K562 (cell line): ENCODE measurements around the gene ASB7. TPM values are rescaled to one million over a fixed set of nuclear protein-coding genes. Genes with fewer than 3 reads are reported as not detected.

ENCODE experiments used
- ATF1 ChIP-seq, 2 experiments: fragments of 450-650 bp in 1 of 2; IDR thresholded peaks; 2 replicates each; pipeline ENCODE4 v1.6.1; 2016; ENCODE audit warnings: missing compliant biosample characterization in 1 of 2, missing genetic modification characterization in 1 of 2
- BDP1 ChIP-seq: IDR thresholded peaks from 3 replicates; pipeline ENCODE4 v1.6.1; 2011; ENCODE audit not compliant: insufficient read length, insufficient read depth
- CEBPZ ChIP-seq: fragments of 150-350 bp; IDR thresholded peaks from 2 replicates; pipeline ENCODE4 v1.6.1; 2014; ENCODE audit warnings: low read depth, mild to moderate bottlenecking, low read length, borderline replicate concordance
- IFI16 ChIP-seq: fragments of 250-450 bp; sonication (Bioruptor Pico); IDR thresholded peaks from 2 replicates; pipeline ENCODE4 v2.1.2; 2022; ENCODE audit warnings: mild to moderate bottlenecking, inconsistent platforms
- KLF6 ChIP-seq: fragments of 250-450 bp; sonication (Bioruptor Pico); IDR thresholded peaks from 2 replicates; pipeline ENCODE4 v1.4.0; 2020; ENCODE audit warnings: mild to moderate bottlenecking, moderate library complexity, borderline replicate concordance
- NFE2 ChIP-seq: IDR thresholded peaks from 2 replicates; pipeline ENCODE4 v1.6.1; 2014; ENCODE audit warnings: antibody characterized with exemption, low read depth
- NFYB ChIP-seq: IDR thresholded peaks from 2 replicates; pipeline ENCODE4 v1.6.1; 2011; ENCODE audit warnings: mild to moderate bottlenecking, moderate library complexity; ENCODE audit not compliant: insufficient read length; ENCODE audit errors: extremely low read depth
- NR1H2 ChIP-seq: sonication (generic); formaldehyde crosslinking; IDR thresholded peaks from 2 replicates; pipeline ENCODE4 v1.4.0; 2020; ENCODE audit warnings: mild to moderate bottlenecking, missing genetic modification reagents
- PRDM10 ChIP-seq: fragments of 450-650 bp; IDR thresholded peaks from 2 replicates; pipeline ENCODE4 v1.6.1; 2018; ENCODE audit not compliant: partially characterized antibody
- RHOXF2B ChIP-seq: fragments of 250-450 bp; sonication (Bioruptor Pico); conservative IDR thresholded peaks from 2 replicates; pipeline ENCODE4 v1.5.1; 2021
- TSHZ1 ChIP-seq: fragments of 250-450 bp; sonication (Bioruptor Pico); IDR thresholded peaks from 2 replicates; pipeline ENCODE4 v1.4.0; 2020; ENCODE audit warnings: mild to moderate bottlenecking, moderate library complexity
- ZKSCAN1 ChIP-seq: fragments of 150-350 bp; IDR thresholded peaks from 2 replicates; pipeline ENCODE4 v1.6.1; 2016; ENCODE audit warnings: low read depth, low read length
- ZNF431 ChIP-seq: sonication (generic); formaldehyde crosslinking; IDR thresholded peaks from 2 replicates; pipeline ENCODE4 v1.8.0; 2022; ENCODE audit warnings: mild to moderate bottlenecking, missing genetic modification reagents
- ZNF830 ChIP-seq: fragments of 250-450 bp; sonication (Bioruptor Pico); IDR thresholded peaks from 2 replicates; pipeline ENCODE4 v1.5.0; 2021; ENCODE audit warnings: mild to moderate bottlenecking
- polyA plus RNA-seq, 8 experiments: library from polyadenylated mRNA; depleted of rRNA in 4 of 8; stranded (reverse) in 5 of 8; unstranded in 3 of 8; fragments of >200 nt; fragmentation: Nextera tagmentation in 2 of 8; fragmentation: Illumina TruSeq in 1 of 8; extraction: Ambion mirVana in 2 of 8; extraction: Trizol in 1 of 8; gene quantifications; 2 replicates each; pipeline versions ENCODE4 v1.2.1 to v1.2.3, GENCODE V29; 2011 to 2014; ENCODE audit warnings: inconsistent platforms in 1 of 8, missing spikeins in 1 of 8
- total RNA-seq, 7 experiments: library from RNA; depleted of rRNA in 6 of 7; stranded (reverse); fragments of >200 nt in 6 of 7; fragmentation: Illumina TruSeq in 2 of 7; extraction: Trizol in 2 of 7; gene quantifications; 2 replicates each; pipeline versions ENCODE4 v1.2.1 to v1.2.3, GENCODE V29; 2011 to 2021; ENCODE audit warnings: low replicate concordance in 1 of 7
- TF ChIP-seq, protein P1 (sequence below): sonication (generic); formaldehyde crosslinking; IDR thresholded peaks from 2 replicates; pipeline ENCODE4 v1.8.1; 2023; ENCODE audit warnings: mild to moderate bottlenecking, missing genetic modification reagents
- TF ChIP-seq, protein P2 (sequence below): fragments of 250-450 bp; sonication (Bioruptor Pico); IDR thresholded peaks from 2 replicates; pipeline ENCODE4 v1.8.0; 2021; ENCODE audit warnings: moderate library complexity, mild to moderate bottlenecking, inconsistent platforms

The ASB7 gene
- total and polyA plus RNA-seq, 9 of the 15 experiments (the other 6 are each of a cell fraction or from before 2014, with no cell fraction given) = 1.8 to 10.1 (median 6.8) TPM

- TF ChIP-seq CEBPZ (no peak), NR1H2 (CRISPR knock-in tag) (no peak), ZNF830 (CRISPR knock-in tag) (no peak), ZKSCAN1 (peak; percentile 62; the same call in 1 of the 2 replicates), ZNF431 (CRISPR knock-in tag) (no peak), IFI16 (CRISPR knock-in tag) (no peak), KLF6 (CRISPR knock-in tag) (no peak; the same call in 1 of the 2 replicates), ATF1 (CRISPR knock-in tag; IDR thresholded peaks at IDR 0.05) (no peak), ATF1 (tag; IDR thresholded peaks at IDR 0.05) (peak; percentile 91), BDP1 (no peak), TSHZ1 (no peak), PRDM10 (peak; percentile 9), NFYB (no peak), RHOXF2B (CRISPR knock-in tag) (no peak), NFE2 (peak; percentile 40)
- TF ChIP-seq, protein P1, sequence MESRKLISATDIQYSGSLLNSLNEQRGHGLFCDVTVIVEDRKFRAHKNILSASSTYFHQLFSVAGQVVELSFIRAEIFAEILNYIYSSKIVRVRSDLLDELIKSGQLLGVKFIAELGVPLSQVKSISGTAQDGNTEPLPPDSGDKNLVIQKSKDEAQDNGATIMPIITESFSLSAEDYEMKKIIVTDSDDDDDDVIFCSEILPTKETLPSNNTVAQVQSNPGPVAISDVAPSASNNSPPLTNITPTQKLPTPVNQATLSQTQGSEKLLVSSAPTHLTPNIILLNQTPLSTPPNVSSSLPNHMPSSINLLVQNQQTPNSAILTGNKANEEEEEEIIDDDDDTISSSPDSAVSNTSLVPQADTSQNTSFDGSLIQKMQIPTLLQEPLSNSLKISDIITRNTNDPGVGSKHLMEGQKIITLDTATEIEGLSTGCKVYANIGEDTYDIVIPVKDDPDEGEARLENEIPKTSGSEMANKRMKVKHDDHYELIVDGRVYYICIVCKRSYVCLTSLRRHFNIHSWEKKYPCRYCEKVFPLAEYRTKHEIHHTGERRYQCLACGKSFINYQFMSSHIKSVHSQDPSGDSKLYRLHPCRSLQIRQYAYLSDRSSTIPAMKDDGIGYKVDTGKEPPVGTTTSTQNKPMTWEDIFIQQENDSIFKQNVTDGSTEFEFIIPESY (CRISPR knock-in tag) = no peak
- TF ChIP-seq, protein P2, sequence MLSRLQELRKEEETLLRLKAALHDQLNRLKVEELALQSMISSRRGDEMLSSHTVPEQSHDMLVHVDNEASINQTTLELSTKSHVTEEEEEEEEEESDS (CRISPR knock-in tag) = no peak
Observed at GRCh38 chr15:100596792-100597191, 5.6 kb upstream of the ASB7 start (continued).
